ENCODE results near the gene POLR1D. TPM values are rescaled to one million over a fixed set of nuclear protein-coding genes. Genes with fewer than 3 reads are reported as not detected.
"Not testable (repeated sequence)": the region's sequence is repeated elsewhere in the genome, so short reads cannot be mapped to it uniquely, and the experiment has no call there.

POLR1D gene
- total and polyA plus RNA-seq, 8 donors: 98.7 to 161 (median 139) TPM

- peaks cover 28 to 34% (median 32%) of the 10 kb centered on the region in 3 donors for H3K4me1 ChIP-seq
These were observed 1.2 kb downstream of the POLR1D start for GRCh38 chr13:27622881-27623280.

GRCh38 chr13:27624071-27624470 is 2.4 kb downstream of the POLR1D start:
- DNase-seq: peak in 3 of 6 donors; percentile 52 to 69 (median 60)
- Histone ChIP-seq H3K4me1 (peaks cover 28 to 35% (median 34%) of the 10 kb centered on the region in 3 donors), H3K27me3 (no peaks in the 10 kb centered on the region), H3K36me3 (no peaks in the 10 kb centered on the region), H3K9me3 (no peaks in the 10 kb centered on the region), H3K4me3 (peak overlapping the region in 2 of 4 donors; percentile 1 to 3), H3K27ac (peak overlapping the region in 2 of 4 donors; percentile 60 to 98)
- WGBS, 2 donors: 31 to 34% methylated on average over 3 of the region's 3 CpGs
- peak; percentile 7 to 40 (median 22) for ATAC-seq
- TF ChIP-seq, protein P1, sequence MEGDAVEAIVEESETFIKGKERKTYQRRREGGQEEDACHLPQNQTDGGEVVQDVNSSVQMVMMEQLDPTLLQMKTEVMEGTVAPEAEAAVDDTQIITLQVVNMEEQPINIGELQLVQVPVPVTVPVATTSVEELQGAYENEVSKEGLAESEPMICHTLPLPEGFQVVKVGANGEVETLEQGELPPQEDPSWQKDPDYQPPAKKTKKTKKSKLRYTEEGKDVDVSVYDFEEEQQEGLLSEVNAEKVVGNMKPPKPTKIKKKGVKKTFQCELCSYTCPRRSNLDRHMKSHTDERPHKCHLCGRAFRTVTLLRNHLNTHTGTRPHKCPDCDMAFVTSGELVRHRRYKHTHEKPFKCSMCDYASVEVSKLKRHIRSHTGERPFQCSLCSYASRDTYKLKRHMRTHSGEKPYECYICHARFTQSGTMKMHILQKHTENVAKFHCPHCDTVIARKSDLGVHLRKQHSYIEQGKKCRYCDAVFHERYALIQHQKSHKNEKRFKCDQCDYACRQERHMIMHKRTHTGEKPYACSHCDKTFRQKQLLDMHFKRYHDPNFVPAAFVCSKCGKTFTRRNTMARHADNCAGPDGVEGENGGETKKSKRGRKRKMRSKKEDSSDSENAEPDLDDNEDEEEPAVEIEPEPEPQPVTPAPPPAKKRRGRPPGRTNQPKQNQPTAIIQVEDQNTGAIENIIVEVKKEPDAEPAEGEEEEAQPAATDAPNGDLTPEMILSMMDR (IDR thresholded peaks at IDR 0.05): no peak
- FAIRE-seq: no peak
- intact Hi-C loops (cut with DNase I): loop anchor here in 1 of 3 donors (10.0 kb wide), 1 partner anchor 69 kb away; no protein-coding TSS in a partner anchor

More at GRCh38 chr13:27622881-27623280, 1.2 kb downstream of the POLR1D start:
- no peak for ATAC-seq
- H3K27me3 ChIP-seq: no peaks in the 10 kb centered on the region
- TF ChIP-seq, protein P1 (IDR thresholded peaks at IDR 0.05): no peak
- H3K36me3 ChIP-seq: no peaks in the 10 kb centered on the region
- FAIRE-seq: no peak
- H3K27ac ChIP-seq: peak overlapping the region in 1 of 4 donors; percentile 98
- DNase-seq: no peak
- no peaks in the 10 kb centered on the region for H3K9me3 ChIP-seq
- WGBS, 2 donors: 55 to 58% methylated on average over 7 of the region's 7 CpGs
- H3K4me3 ChIP-seq: peak overlapping the region in 3 of 4 donors; percentile 86 to 93 (median 87)
- intact Hi-C loops (cut with DNase I): loop anchor here in 1 of 3 donors (10.0 kb wide), 1 partner anchor 68 kb away; no protein-coding TSS in a partner anchor

GRCh38 chr13:27625839-27626238 is 4.1 kb downstream of the POLR1D start:
- no peaks in the 10 kb centered on the region for H3K36me3 ChIP-seq
- 57 to 60% methylated on average over 2 of the region's 2 CpGs for WGBS, 2 donors
- TF ChIP-seq, protein P1 (IDR thresholded peaks at IDR 0.05): no peak
- H3K4me1 ChIP-seq: peaks cover 34 to 43% (median 41%) of the 10 kb centered on the region in 3 donors
- ATAC-seq: no peak
- no peak for DNase-seq
- H3K9me3 ChIP-seq: no peaks in the 10 kb centered on the region
- FAIRE-seq: no peak
- no peaks in the 10 kb centered on the region for H3K27me3 ChIP-seq
- H3K4me3 ChIP-seq: no peak overlapping the region
- intact Hi-C loops (cut with DNase I): loop anchor here in 1 of 3 donors (10.0 kb wide), 1 partner anchor 71 kb away; no protein-coding TSS in a partner anchor
- no peak overlapping the region for H3K27ac ChIP-seq

DNA sequence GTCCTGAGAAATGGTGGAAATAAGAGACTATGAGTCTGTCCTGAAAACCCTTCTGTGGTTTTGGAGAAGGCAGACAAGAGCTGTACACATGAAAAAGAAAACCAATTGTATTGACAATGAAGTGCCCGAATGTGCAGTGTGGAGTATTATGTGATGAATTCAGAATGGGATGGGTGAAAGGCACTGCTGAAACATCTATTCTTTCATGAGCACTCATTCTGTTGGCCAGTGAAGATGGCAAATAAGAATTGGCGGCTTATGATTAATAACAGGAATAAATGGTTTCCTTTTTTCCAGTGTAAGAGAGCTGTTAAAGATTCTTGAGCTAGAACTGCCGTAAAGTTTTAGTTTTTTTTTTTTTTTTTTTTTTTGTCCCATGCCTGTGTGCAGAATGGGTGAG is 5.7 kb downstream of the POLR1D start:
- no peak for FAIRE-seq
- no peak for ATAC-seq
- WGBS, 2 donors: 87 to 89% methylated on average over 3 of the region's 3 CpGs
- Histone ChIP-seq H3K9me3 (no peaks in the 10 kb centered on the region), H3K4me1 (peaks cover 34 to 43% (median 41%) of the 10 kb centered on the region in 3 donors), H3K4me3 (no peak overlapping the region), H3K36me3 (no peaks in the 10 kb centered on the region), H3K27me3 (no peaks in the 10 kb centered on the region), H3K27ac (no peak overlapping the region)
- TF ChIP-seq, protein P1 (IDR thresholded peaks at IDR 0.05): no peak
- no peak for DNase-seq
- intact Hi-C loops (cut with DNase I): loop anchor here in 1 of 3 donors (10.0 kb wide), 1 partner anchor 73 kb away; no protein-coding TSS in a partner anchor

- no peak for FAIRE-seq
These were observed 6.4 kb downstream of the POLR1D start for GRCh38 chr13:27628081-27628480.

GRCh38 chr13:27628766-27629165 is 7.1 kb downstream of the POLR1D start:
- H3K9me3 ChIP-seq, H3K27me3 ChIP-seq, H3K4me3 ChIP-seq, ATAC-seq, H3K36me3 ChIP-seq, DNase-seq, FAIRE-seq, H3K27ac ChIP-seq: not testable (repeated sequence)
- peaks cover 24 to 33% (median 32%) of the 10 kb centered on the region in 3 donors for H3K4me1 ChIP-seq
- intact Hi-C loops (cut with DNase I): loop anchor here in 1 of 3 donors (10.0 kb wide), 1 partner anchor 74 kb away; no protein-coding TSS in a partner anchor
- WGBS, 2 donors: 96 to 97% methylated on average over 4 of the region's 4 CpGs

More at GRCh38 chr13:27628081-27628480, 6.4 kb downstream of the POLR1D start:
- Histone ChIP-seq H3K27ac (no peak overlapping the region), H3K36me3 (no peaks in the 10 kb centered on the region), H3K27me3 (no peaks in the 10 kb centered on the region), H3K4me3 (no peak overlapping the region), H3K4me1 (peaks cover 27 to 36% (median 35%) of the 10 kb centered on the region in 3 donors), H3K9me3 (no peaks in the 10 kb centered on the region)
- intact Hi-C loops (cut with DNase I): loop anchor here in 1 of 3 donors (10.0 kb wide), 1 partner anchor 73 kb away; no protein-coding TSS in a partner anchor
- DNase-seq (no peak), ATAC-seq (no peak)
- TF ChIP-seq, protein P1 (IDR thresholded peaks at IDR 0.05): no peak
- 32 to 54% methylated on average over 4 of the region's 4 CpGs for WGBS, 2 donors
